Lung (tissue), 12 donors: Measurements from ENCODE around the gene MYT1. TPM values are rescaled to one million over a fixed set of nuclear protein-coding genes. Genes with fewer than 3 reads are reported as not detected.

Experiments
- ATAC-seq: fragments of 200-7000 bp; cut with Tn5 transposase; one replicate; pipeline ENCODE4 v1.9.1; 2020; ENCODE audit warnings: moderate number of reproducible peaks; ENCODE audit not compliant: insufficient read depth, low FRiP score
- DNase-seq, 3 donors: peaks; one replicate each; pipeline ENCODE4 v3.0.0-alpha.2; 2013 to 2017
- H3K27ac ChIP-seq, 2 donors: one replicate each; pipeline ENCODE4 v1.5.1; 2013; ENCODE audit warnings: mild to moderate bottlenecking in 2 of 2, moderate library complexity in 2 of 2, control low read depth in 1 of 2, inconsistent platforms in 1 of 2, low read depth in 1 of 2, low read length in 1 of 2
- H3K27me3 ChIP-seq, 3 donors: one replicate each; pipeline ENCODE4 v1.5.1; 2013; ENCODE audit warnings: low read length in 2 of 3; ENCODE audit not compliant: control insufficient read depth in 3 of 3, insufficient read depth in 3 of 3
- H3K36me3 ChIP-seq, 4 donors: one replicate each; pipeline ENCODE4 v1.5.1; 2013; ENCODE audit warnings: low read length in 4 of 4, mild to moderate bottlenecking in 1 of 4, moderate library complexity in 1 of 4; ENCODE audit not compliant: control insufficient read depth in 4 of 4, insufficient read depth in 4 of 4
- H3K4me1 ChIP-seq, 5 donors: one replicate each; pipeline ENCODE4 v1.5.1; 2013; ENCODE audit warnings: low read length in 5 of 5, mild to moderate bottlenecking in 2 of 5, moderate library complexity in 1 of 5; ENCODE audit not compliant: control insufficient read depth in 5 of 5, insufficient read depth in 5 of 5
- H3K4me3 ChIP-seq: one replicate; pipeline ENCODE4 v1.5.1; 2013; ENCODE audit warnings: mild to moderate bottlenecking, control low read depth, moderate library complexity
- H3K9ac ChIP-seq, 2 donors: one replicate each; pipeline ENCODE4 v1.5.1; 2013; ENCODE audit warnings: low read length in 2 of 2, control low read depth in 1 of 2; ENCODE audit not compliant: insufficient read depth in 1 of 2
- H3K9me3 ChIP-seq, 4 donors: one replicate each; pipeline ENCODE4 v1.5.1; 2013; ENCODE audit warnings: low read length in 3 of 4, mild to moderate bottlenecking in 1 of 4, moderate library complexity in 1 of 4; ENCODE audit not compliant: control insufficient read depth in 4 of 4, insufficient read depth in 3 of 4
- WGBS, 2 donors: extraction: QIAGEN DNeasy Blood & Tissue Kit; methylation state at CpG; one replicate each; pipeline ENCODE4 v1.1.7; 2013; 5-methylcytosine and 5-hydroxymethylcytosine counted together
- polyA plus RNA-seq, 2 donors: library from polyadenylated mRNA; stranded (reverse); fragments of 200-250 nt; gene quantifications; one replicate each; pipeline ENCODE4 v1.2.1, GENCODE V29; 2013
- total RNA-seq, 2 donors: library from RNA; depleted of rRNA in 1 of 2; stranded (reverse); fragments of >200 nt in 1 of 2; gene quantifications; one replicate each; pipeline ENCODE4 v1.2.1, GENCODE V29; 2014 to 2021
- TF ChIP-seq, protein P1 (sequence below): IDR thresholded peaks from 2 replicates; pipeline ENCODE4 v1.5.1; 2012; ENCODE audit warnings: mild to moderate bottlenecking; ENCODE audit errors: control extremely low read depth, extremely low read depth
- donor health status: control.
- donor health status: control.
- donor health status: Bipolar disorder and iron deficiency.
- donor health status: healthy.
- donor health status: DM: yes; HTN: yes; CAD: no.

MYT1 gene
- total and polyA plus RNA-seq, 4 donors: 0.03 to 0.40 (median 0.10) TPM; not detected in 1

- Histone ChIP-seq H3K27me3 (no peaks in the 10 kb centered on the region), H3K9ac (no peak overlapping the region), H3K9me3 (no peaks in the 10 kb centered on the region), H3K27ac (no peak overlapping the region), H3K4me1 (peaks cover 0 to 41% (median 22%) of the 10 kb centered on the region in 5 donors), H3K4me3 (no peak overlapping the region), H3K36me3 (peaks cover 0 to 6% (median 5%) of the 10 kb centered on the region in 4 donors)
- TF ChIP-seq, protein P1, sequence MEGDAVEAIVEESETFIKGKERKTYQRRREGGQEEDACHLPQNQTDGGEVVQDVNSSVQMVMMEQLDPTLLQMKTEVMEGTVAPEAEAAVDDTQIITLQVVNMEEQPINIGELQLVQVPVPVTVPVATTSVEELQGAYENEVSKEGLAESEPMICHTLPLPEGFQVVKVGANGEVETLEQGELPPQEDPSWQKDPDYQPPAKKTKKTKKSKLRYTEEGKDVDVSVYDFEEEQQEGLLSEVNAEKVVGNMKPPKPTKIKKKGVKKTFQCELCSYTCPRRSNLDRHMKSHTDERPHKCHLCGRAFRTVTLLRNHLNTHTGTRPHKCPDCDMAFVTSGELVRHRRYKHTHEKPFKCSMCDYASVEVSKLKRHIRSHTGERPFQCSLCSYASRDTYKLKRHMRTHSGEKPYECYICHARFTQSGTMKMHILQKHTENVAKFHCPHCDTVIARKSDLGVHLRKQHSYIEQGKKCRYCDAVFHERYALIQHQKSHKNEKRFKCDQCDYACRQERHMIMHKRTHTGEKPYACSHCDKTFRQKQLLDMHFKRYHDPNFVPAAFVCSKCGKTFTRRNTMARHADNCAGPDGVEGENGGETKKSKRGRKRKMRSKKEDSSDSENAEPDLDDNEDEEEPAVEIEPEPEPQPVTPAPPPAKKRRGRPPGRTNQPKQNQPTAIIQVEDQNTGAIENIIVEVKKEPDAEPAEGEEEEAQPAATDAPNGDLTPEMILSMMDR: no peak
- DNase-seq (no peak), ATAC-seq (no peak)
- 93 to 95% methylated on average over 9 of the region's 9 CpGs for WGBS, 2 donors
Observed at GRCh38 chr20:64258071-64258823, 94.0 kb downstream of the MYT1 start.

GRCh38 chr20:64260239-64260638, 96.0 kb downstream of the MYT1 start:
- Histone ChIP-seq H3K27ac (peak overlapping the region in 1 of 2 donors; percentile 21), H3K27me3 (no peaks in the 10 kb centered on the region), H3K9me3 (no peaks in the 10 kb centered on the region), H3K4me3 (no peak overlapping the region), H3K9ac (peak overlapping the region in 1 of 2 donors; percentile 35), H3K36me3 (peaks cover 0 to 11% (median 6%) of the 10 kb centered on the region in 4 donors), H3K4me1 (peaks cover 0 to 47% (median 22%) of the 10 kb centered on the region in 5 donors)
- DNase-seq (no peak), ATAC-seq (no peak)
- TF ChIP-seq, protein P1: no peak
- WGBS, 2 donors: 62 to 87% methylated on average over 6 of the region's 6 CpGs

GRCh38 chr20:64261138-64261537, 96.9 kb downstream of the MYT1 start:
- WGBS, 2 donors: 36 to 44% methylated on average over 9 of the region's 9 CpGs
- DNase-seq: peak; percentile 83 to 96 (median 87)
- TF ChIP-seq, protein P1: no peak
- no peak for ATAC-seq
- Histone ChIP-seq H3K27ac (peak overlapping the region in 1 of 2 donors; percentile 68), H3K9me3 (no peaks in the 10 kb centered on the region), H3K27me3 (no peaks in the 10 kb centered on the region), H3K9ac (peak overlapping the region in 1 of 2 donors; percentile 30), H3K4me1 (peaks cover 0 to 47% (median 22%) of the 10 kb centered on the region in 5 donors), H3K36me3 (peaks cover 0 to 15% (median 7%) of the 10 kb centered on the region in 4 donors), H3K4me3 (no peak overlapping the region)
